Measurements from ENCODE around the gene B4GALNT2.
"Not testable (repeated sequence)": the region's sequence is repeated elsewhere in the genome, so short reads cannot be mapped to it uniquely, and the experiment has no call there.

Gene B4GALNT2

DNA sequence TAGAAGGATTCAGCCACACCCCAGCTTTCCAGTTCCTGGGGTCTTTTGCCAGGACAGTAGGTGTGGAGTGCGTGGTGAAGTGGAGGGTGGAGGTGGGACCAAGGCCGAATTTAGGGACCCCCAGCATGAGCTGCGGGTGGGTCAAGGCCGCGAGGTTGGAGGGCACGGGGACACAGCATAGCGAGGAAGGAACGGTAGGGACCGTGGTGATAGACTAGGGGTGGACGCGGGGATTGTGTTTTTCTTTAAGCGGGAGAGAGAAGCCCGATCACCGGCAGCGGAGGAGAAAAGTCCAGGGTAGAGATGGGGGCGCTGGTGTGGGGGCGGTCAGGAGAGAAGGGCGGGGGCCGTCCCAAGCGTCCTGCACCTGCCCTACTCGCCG, 261 bp upstream of the B4GALNT2 start:
- H3K79me2 ChIP-seq (ENCODE audit: insufficient read depth, low read length): no peaks in the 10 kb centered on the region
- H3K27ac ChIP-seq (ENCODE audit: low read depth, low read length): no peak overlapping the region
- H3F3A ChIP-seq (ENCODE audit: insufficient read depth): no peaks in the 10 kb centered on the region
- H4K20me1 ChIP-seq (ENCODE audit: low read depth, low read length): no peaks in the 10 kb centered on the region
- H2AFZ ChIP-seq (ENCODE audit: low read depth, low read length, severe bottlenecking): no peak overlapping the region
- H3K4me2 ChIP-seq (ENCODE audit: low read depth, low read length, poor library complexity, severe bottlenecking): no peak overlapping the region
- H3K36me3 ChIP-seq (ENCODE audit: low read length): no peaks in the 10 kb centered on the region
- H3K9me2 ChIP-seq (replicated peaks; ENCODE audit: insufficient read depth, low read length): no peaks in the 10 kb centered on the region
- no peaks in the 10 kb centered on the region for H3K9me3 ChIP-seq (ENCODE audit: insufficient read depth, low read length)
- H3K27me3 ChIP-seq (ENCODE audit: low read length): no peaks in the 10 kb centered on the region
- H3K4me3 ChIP-seq (ENCODE audit: insufficient read depth, low read length, poor library complexity, severe bottlenecking): no peak overlapping the region
- TF ChIP-seq, protein P1, sequence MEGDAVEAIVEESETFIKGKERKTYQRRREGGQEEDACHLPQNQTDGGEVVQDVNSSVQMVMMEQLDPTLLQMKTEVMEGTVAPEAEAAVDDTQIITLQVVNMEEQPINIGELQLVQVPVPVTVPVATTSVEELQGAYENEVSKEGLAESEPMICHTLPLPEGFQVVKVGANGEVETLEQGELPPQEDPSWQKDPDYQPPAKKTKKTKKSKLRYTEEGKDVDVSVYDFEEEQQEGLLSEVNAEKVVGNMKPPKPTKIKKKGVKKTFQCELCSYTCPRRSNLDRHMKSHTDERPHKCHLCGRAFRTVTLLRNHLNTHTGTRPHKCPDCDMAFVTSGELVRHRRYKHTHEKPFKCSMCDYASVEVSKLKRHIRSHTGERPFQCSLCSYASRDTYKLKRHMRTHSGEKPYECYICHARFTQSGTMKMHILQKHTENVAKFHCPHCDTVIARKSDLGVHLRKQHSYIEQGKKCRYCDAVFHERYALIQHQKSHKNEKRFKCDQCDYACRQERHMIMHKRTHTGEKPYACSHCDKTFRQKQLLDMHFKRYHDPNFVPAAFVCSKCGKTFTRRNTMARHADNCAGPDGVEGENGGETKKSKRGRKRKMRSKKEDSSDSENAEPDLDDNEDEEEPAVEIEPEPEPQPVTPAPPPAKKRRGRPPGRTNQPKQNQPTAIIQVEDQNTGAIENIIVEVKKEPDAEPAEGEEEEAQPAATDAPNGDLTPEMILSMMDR (IDR thresholded peaks at IDR 0.05; ENCODE audit: insufficient read depth, low read length, poor library complexity, severe bottlenecking): no peak
- TF ChIP-seq EZH2phosphoT487 (conservative IDR thresholded peaks at IDR 0.05; ENCODE audit: low read length): no peak
- no peak overlapping the region for H3K9ac ChIP-seq (ENCODE audit: low read length)

DNA sequence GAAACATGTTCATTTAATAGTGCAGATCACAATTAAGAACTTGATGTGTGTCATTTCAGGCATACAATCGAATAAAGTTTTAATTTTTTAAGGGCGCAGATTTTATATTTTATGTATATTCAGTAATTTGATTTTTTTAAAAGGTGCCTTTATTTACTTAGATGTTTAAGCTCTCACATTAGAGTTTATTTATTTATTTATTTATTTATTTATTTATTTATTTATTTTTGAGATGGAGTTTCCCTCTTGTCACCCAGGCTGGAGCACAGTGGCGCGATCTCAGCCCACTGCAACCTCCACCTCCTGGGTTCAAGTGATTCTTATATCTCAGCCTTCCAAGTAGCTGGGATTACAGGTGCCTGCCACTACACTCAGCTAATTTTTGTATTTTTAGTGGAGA, 3.8 kb downstream of the B4GALNT2 start:
- Histone ChIP-seq H3K36me3 (ENCODE audit: low read length) (no peaks in the 10 kb centered on the region), H3K79me2 (ENCODE audit: insufficient read depth, low read length) (no peaks in the 10 kb centered on the region), H4K20me1 (ENCODE audit: low read depth, low read length) (no peaks in the 10 kb centered on the region), H3K4me2 (ENCODE audit: low read depth, low read length, poor library complexity, severe bottlenecking) (no peak overlapping the region), H3K27ac (ENCODE audit: low read depth, low read length) (no peak overlapping the region), H3K27me3 (ENCODE audit: low read length) (no peaks in the 10 kb centered on the region), H3K4me3 (ENCODE audit: insufficient read depth, low read length, poor library complexity, severe bottlenecking) (no peak overlapping the region), H3F3A (ENCODE audit: insufficient read depth) (no peaks in the 10 kb centered on the region), H3K9me3 (ENCODE audit: insufficient read depth, low read length) (no peaks in the 10 kb centered on the region), H3K9me2 (replicated peaks; ENCODE audit: insufficient read depth, low read length) (no peaks in the 10 kb centered on the region), H2AFZ (ENCODE audit: low read depth, low read length, severe bottlenecking) (no peak overlapping the region), H3K9ac (ENCODE audit: low read length) (no peak overlapping the region)
- TF ChIP-seq EZH2phosphoT487 (conservative IDR thresholded peaks at IDR 0.05; ENCODE audit: low read length): no peak
- TF ChIP-seq, protein P1 (IDR thresholded peaks at IDR 0.05; ENCODE audit: insufficient read depth, low read length, poor library complexity, severe bottlenecking): no peak

DNA sequence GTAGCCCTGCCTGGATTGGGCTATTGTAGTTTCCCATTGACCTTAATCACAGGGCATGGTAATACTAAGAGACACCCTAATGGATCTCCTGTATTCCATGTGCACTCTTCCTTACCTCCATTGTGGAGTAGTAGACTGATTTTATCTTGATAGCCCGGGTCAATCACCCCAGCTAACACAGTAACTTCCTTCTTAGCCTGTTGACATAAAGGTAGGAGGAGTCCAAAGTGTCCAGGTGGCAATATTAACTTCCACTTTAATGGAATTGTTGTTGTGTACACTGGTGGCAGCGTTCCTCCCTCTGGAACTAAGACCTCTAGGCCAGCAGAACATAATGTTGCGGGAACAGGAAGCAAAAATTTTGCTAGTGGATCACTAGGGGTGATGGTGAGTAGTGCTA, 13.1 kb downstream of the B4GALNT2 start:
- not testable (repeated sequence) for H3K9me3 ChIP-seq (ENCODE audit: insufficient read depth, low read length); H3K79me2 ChIP-seq (ENCODE audit: insufficient read depth, low read length)

DNA sequence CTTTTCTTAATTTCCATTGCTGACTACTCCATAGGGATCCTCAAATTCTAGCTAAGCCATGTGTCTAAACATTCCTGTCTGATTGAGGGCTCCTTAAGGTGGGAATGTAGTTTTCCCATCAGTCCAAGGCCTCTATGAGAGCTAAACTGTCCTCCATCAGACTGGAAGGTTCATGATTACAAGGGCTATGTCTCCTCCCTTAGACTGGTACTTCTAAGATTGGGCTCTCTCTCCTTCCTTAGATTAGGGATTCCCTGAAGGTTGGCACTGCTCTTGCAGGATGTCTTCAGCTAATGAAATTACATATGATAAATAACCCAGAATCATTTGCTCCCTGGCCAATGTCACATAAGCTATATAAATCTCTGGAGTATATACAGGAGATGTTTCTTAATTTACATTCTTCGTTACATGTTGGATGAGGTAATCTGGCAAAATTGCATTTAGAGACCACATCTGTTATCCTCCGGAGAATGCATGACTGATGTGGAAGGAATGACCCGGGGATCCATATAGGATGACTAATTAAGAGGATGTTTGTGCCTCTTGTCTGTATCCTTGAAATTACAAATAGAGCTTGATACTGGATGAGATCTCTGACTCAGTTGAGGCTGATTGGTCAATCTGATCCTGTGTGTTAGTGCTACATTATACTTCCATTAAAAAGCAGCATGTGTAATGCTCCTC, 14.2 kb downstream of the B4GALNT2 start:
- H3K36me3 ChIP-seq (ENCODE audit: low read length): no peaks in the 10 kb centered on the region
- H3F3A ChIP-seq (ENCODE audit: insufficient read depth): no peaks in the 10 kb centered on the region
- no peak overlapping the region for H2AFZ ChIP-seq (ENCODE audit: low read depth, low read length, severe bottlenecking)
- H3K27me3 ChIP-seq (ENCODE audit: low read length): no peaks in the 10 kb centered on the region
- no peaks in the 10 kb centered on the region for H3K9me2 ChIP-seq (replicated peaks; ENCODE audit: insufficient read depth, low read length)
- no peak overlapping the region for H3K4me2 ChIP-seq (ENCODE audit: low read depth, low read length, poor library complexity, severe bottlenecking)
- no peaks in the 10 kb centered on the region for H3K9me3 ChIP-seq (ENCODE audit: insufficient read depth, low read length)
- no peaks in the 10 kb centered on the region for H3K79me2 ChIP-seq (ENCODE audit: insufficient read depth, low read length)
- H3K9ac ChIP-seq (ENCODE audit: low read length): no peak overlapping the region
- no peaks in the 10 kb centered on the region for H4K20me1 ChIP-seq (ENCODE audit: low read depth, low read length)
- no peak overlapping the region for H3K4me3 ChIP-seq (ENCODE audit: insufficient read depth, low read length, poor library complexity, severe bottlenecking)
- TF ChIP-seq, protein P1 (IDR thresholded peaks at IDR 0.05; ENCODE audit: insufficient read depth, low read length, poor library complexity, severe bottlenecking): no peak
- no peak for TF ChIP-seq EZH2phosphoT487 (conservative IDR thresholded peaks at IDR 0.05; ENCODE audit: low read length)
- no peak overlapping the region for H3K27ac ChIP-seq (ENCODE audit: low read depth, low read length)

More for the DNA sequence above, 13.1 kb downstream of the B4GALNT2 start:
- not testable (repeated sequence) for H3K27me3 ChIP-seq (ENCODE audit: low read length); H3K4me2 ChIP-seq (ENCODE audit: low read depth, low read length, poor library complexity, severe bottlenecking); H3K27ac ChIP-seq (ENCODE audit: low read depth, low read length); H3K36me3 ChIP-seq (ENCODE audit: low read length); H4K20me1 ChIP-seq (ENCODE audit: low read depth, low read length); H3K9me2 ChIP-seq (replicated peaks; ENCODE audit: insufficient read depth, low read length); H2AFZ ChIP-seq (ENCODE audit: low read depth, low read length, severe bottlenecking); H3K4me3 ChIP-seq (ENCODE audit: insufficient read depth, low read length, poor library complexity, severe bottlenecking); H3F3A ChIP-seq (ENCODE audit: insufficient read depth); H3K9ac ChIP-seq (ENCODE audit: low read length)
